ENCODE results near the gene FRRS1L. TPM values are rescaled to one million over a fixed set of nuclear protein-coding genes. Genes with fewer than 3 reads are reported as not detected.

Gene FRRS1L
- total and polyA plus RNA-seq, 10 donors: under 0.01 to 0.03 TPM; not detected in 8

DNA sequence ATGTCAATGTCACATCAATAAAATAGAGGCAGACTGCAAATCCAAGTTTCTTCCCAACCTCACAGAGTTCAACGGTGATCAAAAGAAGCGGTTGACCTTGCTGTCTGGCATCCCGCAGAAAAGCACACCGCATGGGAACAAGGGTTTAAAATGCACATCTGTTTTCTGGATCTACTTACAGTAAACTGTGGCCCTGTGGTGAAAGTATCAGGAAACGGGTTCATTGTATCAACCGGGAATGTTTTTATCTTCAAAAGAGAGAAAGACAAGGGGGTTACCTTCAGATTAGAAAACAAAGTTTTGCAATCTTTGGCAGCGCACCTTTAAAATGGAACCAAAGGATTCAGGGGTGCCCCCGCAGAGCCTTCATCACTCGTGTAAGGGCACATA is 15.5 kb upstream of the FRRS1L start:
- TF ChIP-seq, protein P1, sequence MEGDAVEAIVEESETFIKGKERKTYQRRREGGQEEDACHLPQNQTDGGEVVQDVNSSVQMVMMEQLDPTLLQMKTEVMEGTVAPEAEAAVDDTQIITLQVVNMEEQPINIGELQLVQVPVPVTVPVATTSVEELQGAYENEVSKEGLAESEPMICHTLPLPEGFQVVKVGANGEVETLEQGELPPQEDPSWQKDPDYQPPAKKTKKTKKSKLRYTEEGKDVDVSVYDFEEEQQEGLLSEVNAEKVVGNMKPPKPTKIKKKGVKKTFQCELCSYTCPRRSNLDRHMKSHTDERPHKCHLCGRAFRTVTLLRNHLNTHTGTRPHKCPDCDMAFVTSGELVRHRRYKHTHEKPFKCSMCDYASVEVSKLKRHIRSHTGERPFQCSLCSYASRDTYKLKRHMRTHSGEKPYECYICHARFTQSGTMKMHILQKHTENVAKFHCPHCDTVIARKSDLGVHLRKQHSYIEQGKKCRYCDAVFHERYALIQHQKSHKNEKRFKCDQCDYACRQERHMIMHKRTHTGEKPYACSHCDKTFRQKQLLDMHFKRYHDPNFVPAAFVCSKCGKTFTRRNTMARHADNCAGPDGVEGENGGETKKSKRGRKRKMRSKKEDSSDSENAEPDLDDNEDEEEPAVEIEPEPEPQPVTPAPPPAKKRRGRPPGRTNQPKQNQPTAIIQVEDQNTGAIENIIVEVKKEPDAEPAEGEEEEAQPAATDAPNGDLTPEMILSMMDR (IDR thresholded peaks at IDR 0.05 in 8 of 11, conservative IDR thresholded peaks at IDR 0.05 in 3 of 11): no peak
- TF ChIP-seq POLR2AphosphoS5 (IDR thresholded peaks at IDR 0.05) (no peak), POLR2A (IDR thresholded peaks at IDR 0.05) (no peak)
- 75 to 89% (median 81%) methylated on average over 9 of the region's 9 CpGs for WGBS, 5 donors
- intact Hi-C loops (cut with DNase I; ENCODE audit: low total_unique reads): no loop called here
- H3K36me3 ChIP-seq: no peaks in the 10 kb centered on the region
- no peaks in the 10 kb centered on the region for H3K4me1 ChIP-seq
- no peak overlapping the region for H3K27ac ChIP-seq
- peaks cover 0 to 14% (median 0%) of the 10 kb centered on the region in 7 donors for H3K27me3 ChIP-seq (replicated peaks in 1 of 7)
- no peaks in the 10 kb centered on the region for H3K9me3 ChIP-seq
- no peak for DNase-seq
- no peak overlapping the region for H3K4me3 ChIP-seq

DNA sequence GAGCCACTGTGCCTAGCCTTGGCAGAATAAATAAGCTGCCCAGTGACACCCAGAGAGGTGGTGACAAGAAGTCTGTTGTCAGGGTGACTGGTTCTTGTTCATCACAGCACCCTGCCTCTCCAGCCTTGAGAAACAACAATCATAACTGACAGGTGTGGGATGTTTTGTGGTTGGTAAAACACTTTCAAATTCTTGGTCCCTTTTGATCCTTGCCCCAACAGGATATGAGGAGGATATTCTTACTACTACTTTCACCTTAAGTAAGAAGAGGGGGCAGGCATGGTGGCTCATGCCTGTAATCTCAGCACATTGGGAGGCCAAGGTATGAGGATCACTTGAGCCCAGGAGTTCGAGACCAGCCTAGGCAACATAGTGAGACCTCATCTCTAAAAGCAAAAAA is 14.2 kb upstream of the FRRS1L start:
- Histone ChIP-seq H3K4me3 (no peak overlapping the region), H3K27ac (no peak overlapping the region), H3K4me1 (no peaks in the 10 kb centered on the region), H3K9me3 (no peaks in the 10 kb centered on the region), H3K36me3 (no peaks in the 10 kb centered on the region), H3K27me3 (replicated peaks in 1 of 7) (peaks cover 0 to 14% (median 0%) of the 10 kb centered on the region in 7 donors)
- no peak for DNase-seq
- TF ChIP-seq, protein P1 (IDR thresholded peaks at IDR 0.05 in 8 of 11, conservative IDR thresholded peaks at IDR 0.05 in 3 of 11): no peak
- TF ChIP-seq POLR2A (IDR thresholded peaks at IDR 0.05) (no peak), POLR2AphosphoS5 (IDR thresholded peaks at IDR 0.05) (no peak)
- intact Hi-C loops (cut with DNase I; ENCODE audit: low total_unique reads): no loop called here
- 62 to 88% (median 71%) methylated on average over 1 of the region's 1 CpG for WGBS, 5 donors

- 61 to 86% (median 65%) methylated on average over 8 to 9 of the region's 9 CpGs for WGBS, 5 donors
- no peaks in the 10 kb centered on the region for H3K9me3 ChIP-seq
- DNase-seq: no peak
- no peak for TF ChIP-seq POLR2A (IDR thresholded peaks at IDR 0.05)
- H3K27me3 ChIP-seq (replicated peaks in 1 of 7): peaks cover 0 to 14% (median 0%) of the 10 kb centered on the region in 7 donors
- no peak overlapping the region for H3K27ac ChIP-seq
- intact Hi-C loops (cut with DNase I; ENCODE audit: low total_unique reads): no loop called here
- H3K4me3 ChIP-seq: no peak overlapping the region
- H3K36me3 ChIP-seq: no peaks in the 10 kb centered on the region
- no peaks in the 10 kb centered on the region for H3K4me1 ChIP-seq
These were observed 12.9 kb upstream of the FRRS1L start for GRCh38 chr9:109179801-109180523.

DNA sequence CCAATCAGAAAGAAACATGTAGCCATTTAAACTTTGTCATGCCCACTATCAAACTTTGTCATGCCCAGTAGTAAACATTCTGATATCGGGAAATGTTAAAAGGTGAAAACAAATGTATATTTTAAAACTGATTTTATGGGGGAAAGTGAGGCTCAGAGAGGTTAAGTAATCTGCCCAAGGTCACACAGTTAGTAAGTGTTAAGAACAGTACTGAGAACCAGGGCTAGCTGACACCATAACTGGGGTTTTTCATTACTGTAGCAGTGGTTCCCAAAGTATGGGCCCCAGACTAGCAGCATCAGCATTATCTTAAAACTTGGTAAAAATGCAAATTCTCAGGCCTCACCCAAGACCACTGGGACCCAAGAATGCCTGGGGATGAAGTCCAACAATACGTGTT is 9.9 kb upstream of the FRRS1L start:
- intact Hi-C loops (cut with DNase I; ENCODE audit: low total_unique reads): no loop called here
- WGBS, 5 donors: 83 to 96% (median 89%) methylated on average over 2 of the region's 2 CpGs

More for the DNA sequence above, 9.9 kb upstream of the FRRS1L start:
- Histone ChIP-seq H3K4me1 (no peaks in the 10 kb centered on the region), H3K9me3 (no peaks in the 10 kb centered on the region), H3K27me3 (replicated peaks in 1 of 7) (peaks cover 0 to 20% (median 0%) of the 10 kb centered on the region in 7 donors), H3K27ac (no peak overlapping the region), H3K36me3 (no peaks in the 10 kb centered on the region), H3K4me3 (no peak overlapping the region)
- TF ChIP-seq POLR2AphosphoS5 (IDR thresholded peaks at IDR 0.05) (no peak), POLR2A (IDR thresholded peaks at IDR 0.05) (no peak)
- TF ChIP-seq, protein P1 (IDR thresholded peaks at IDR 0.05 in 8 of 11, conservative IDR thresholded peaks at IDR 0.05 in 3 of 11): no peak
- no peak for DNase-seq

Data from spleen (tissue), 11 donors.